Thymus (tissue), 11 donors: Measurements from ENCODE around the gene RBP5. TPM values are rescaled to one million over a fixed set of nuclear protein-coding genes. Genes with fewer than 3 reads are reported as not detected.

Experiments used
- DNase-seq, 9 donors: peaks; one replicate each; pipeline ENCODE4 v3.0.0-alpha.2; 2013; ENCODE audit warnings: low spot score in 9 of 9, low read depth in 6 of 9, missing footprints in 1 of 9
- H3K27ac ChIP-seq, 2 donors: one replicate each; pipeline ENCODE4 v1.5.1; 2013; ENCODE audit warnings: control low read depth in 1 of 2, low read depth in 1 of 2, low read length in 1 of 2, mild to moderate bottlenecking in 1 of 2, moderate library complexity in 1 of 2
- H3K27me3 ChIP-seq, 2 donors: one replicate each; pipeline ENCODE4 v1.5.1; 2013; ENCODE audit warnings: low read length in 1 of 2; ENCODE audit not compliant: control insufficient read depth in 2 of 2, insufficient read depth in 1 of 2
- H3K36me3 ChIP-seq, 2 donors: one replicate each; pipeline ENCODE4 v1.5.1; 2013; ENCODE audit warnings: low read length in 1 of 2, mild to moderate bottlenecking in 1 of 2, moderate library complexity in 1 of 2; ENCODE audit not compliant: control insufficient read depth in 2 of 2, insufficient read depth in 2 of 2
- H3K4me1 ChIP-seq, 2 donors: one replicate each; pipeline ENCODE4 v1.5.1; 2013; ENCODE audit warnings: low read length in 2 of 2; ENCODE audit not compliant: control insufficient read depth in 2 of 2, insufficient read depth in 2 of 2
- H3K4me3 ChIP-seq, 2 donors: one replicate each; pipeline ENCODE4 v1.5.1; 2013; ENCODE audit warnings: low read length in 2 of 2, control low read depth in 1 of 2, mild to moderate bottlenecking in 1 of 2
- H3K9me3 ChIP-seq, 2 donors: one replicate each; pipeline ENCODE4 v1.5.1; 2013; ENCODE audit warnings: low read length in 1 of 2, mild to moderate bottlenecking in 1 of 2; ENCODE audit not compliant: control insufficient read depth in 2 of 2, insufficient read depth in 1 of 2
- WGBS: extraction: QIAGEN DNeasy Blood & Tissue Kit; methylation state at CpG from one replicate; pipeline ENCODE4 v1.1.7; 2013; 5-methylcytosine and 5-hydroxymethylcytosine counted together
- polyA plus RNA-seq: library from polyadenylated mRNA; stranded (reverse); fragments of 200-250 nt; gene quantifications from one replicate; pipeline ENCODE4 v1.2.3, GENCODE V29; 2013
- total RNA-seq: library from RNA; stranded (reverse); fragments of 120-200 nt; gene quantifications from one replicate; pipeline ENCODE4 v1.2.4, GENCODE V29; 2013
- donor health status: healthy.

The RBP5 gene
- total and polyA plus RNA-seq, 2 donors: 12.0 to 19.4 TPM

DNA sequence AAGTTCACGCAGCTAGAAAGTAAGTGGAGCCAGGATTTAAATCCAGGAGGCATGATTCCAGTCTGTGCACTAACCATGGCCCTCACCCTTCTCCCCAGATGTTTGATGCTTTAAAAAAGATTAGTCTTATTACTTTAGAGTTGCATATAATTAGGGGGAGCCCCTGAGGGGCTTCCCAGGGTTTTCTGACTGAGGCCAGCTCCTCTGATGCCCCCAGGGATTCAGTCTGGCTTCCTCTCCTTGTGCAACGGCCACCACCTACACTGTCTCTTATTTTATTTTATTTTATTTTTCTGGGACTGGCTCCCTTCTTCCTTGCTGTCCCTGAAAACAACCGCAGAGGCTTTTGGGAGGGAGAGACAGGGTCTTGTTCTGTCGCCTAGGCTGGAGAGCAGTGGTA, 24.1 kb upstream of the RBP5 start:
- no peaks in the 10 kb centered on the region for H3K27me3 ChIP-seq
- H3K4me3 ChIP-seq: no peak overlapping the region
- H3K9me3 ChIP-seq: no peaks in the 10 kb centered on the region
- peaks cover 24 to 46% of the 10 kb centered on the region in 2 donors for H3K36me3 ChIP-seq
- 94% methylated on average over 4 of the region's 4 CpGs for WGBS
- DNase-seq: no peak
- no peaks in the 10 kb centered on the region for H3K4me1 ChIP-seq
- no peak overlapping the region for H3K27ac ChIP-seq

DNA sequence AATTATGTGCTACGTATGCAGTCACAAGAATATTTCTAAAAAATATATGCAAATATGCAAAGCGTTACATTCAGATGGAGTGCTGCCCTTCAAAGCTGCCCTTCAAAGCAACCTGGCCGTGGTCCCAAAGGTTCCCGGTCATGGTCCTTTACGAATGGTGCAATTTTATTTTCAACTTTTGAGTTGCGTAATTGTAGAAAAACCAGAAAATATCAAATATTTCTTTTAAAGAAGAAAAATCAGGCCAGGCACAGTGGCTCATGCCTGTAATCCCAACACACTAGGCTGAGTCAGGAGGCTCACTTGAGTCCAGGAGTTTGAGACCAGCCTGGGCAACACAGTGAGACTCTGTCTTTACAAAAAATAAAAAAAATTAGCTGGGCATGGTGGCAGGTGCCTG, 22.8 kb upstream of the RBP5 start:
- Histone ChIP-seq H3K4me1 (no peaks in the 10 kb centered on the region), H3K36me3 (peaks cover 24 to 44% of the 10 kb centered on the region in 2 donors), H3K27ac (no peak overlapping the region), H3K27me3 (no peaks in the 10 kb centered on the region), H3K4me3 (no peak overlapping the region), H3K9me3 (no peaks in the 10 kb centered on the region)
- no peak for DNase-seq
- 97% methylated on average over 6 of the region's 6 CpGs for WGBS

DNA sequence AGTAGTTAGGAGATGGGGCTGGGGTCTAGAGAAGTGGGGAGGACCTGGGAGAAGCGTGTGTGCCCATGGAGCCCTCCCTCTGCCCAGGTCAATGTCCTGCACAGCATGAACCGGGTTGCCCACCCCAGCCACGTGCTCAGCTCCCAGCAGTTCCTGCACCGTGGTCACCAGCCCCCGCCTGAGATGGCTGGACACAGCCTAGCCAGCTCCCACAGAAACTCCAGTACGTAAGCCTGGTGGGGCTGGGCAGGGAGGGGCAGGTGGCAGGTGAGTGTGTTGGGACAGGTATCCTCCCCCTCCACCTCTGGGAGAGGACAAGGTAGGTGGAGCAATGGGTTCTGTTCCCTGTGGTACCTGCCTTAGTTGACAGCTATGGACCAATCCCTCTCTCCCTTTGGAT, 22.2 kb upstream of the RBP5 start:
- Histone ChIP-seq H3K27me3 (no peaks in the 10 kb centered on the region), H3K36me3 (peaks cover 24 to 42% of the 10 kb centered on the region in 2 donors), H3K4me1 (no peaks in the 10 kb centered on the region), H3K27ac (no peak overlapping the region), H3K4me3 (no peak overlapping the region), H3K9me3 (no peaks in the 10 kb centered on the region)
- no peak for DNase-seq
- 99% methylated on average over 6 of the region's 6 CpGs for WGBS

DNA sequence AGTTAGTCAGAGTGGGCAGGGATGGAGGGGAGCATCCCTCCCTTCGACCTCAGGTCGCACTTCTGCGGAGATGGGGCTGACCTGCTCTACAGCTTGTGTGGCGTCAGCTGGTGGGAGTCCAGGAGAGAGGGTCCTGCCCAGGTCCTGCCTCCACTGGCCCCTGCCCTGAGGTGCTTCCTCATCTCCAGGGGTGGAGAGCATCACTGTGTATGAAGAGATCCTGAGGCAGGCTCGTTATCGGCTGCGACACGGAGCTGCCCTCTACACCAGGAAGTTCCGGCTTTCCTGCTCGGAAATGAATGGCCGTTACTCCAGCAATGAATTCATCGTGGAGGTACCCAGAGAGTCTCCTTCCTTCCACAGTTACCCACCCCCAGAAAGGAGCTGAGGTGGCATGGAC, 21.7 kb upstream of the RBP5 start:
- no peaks in the 10 kb centered on the region for H3K4me1 ChIP-seq
- peaks cover 24 to 39% of the 10 kb centered on the region in 2 donors for H3K36me3 ChIP-seq
- WGBS: 96% methylated on average over 12 of the region's 12 CpGs
- no peak overlapping the region for H3K27ac ChIP-seq
- no peaks in the 10 kb centered on the region for H3K9me3 ChIP-seq
- no peak for DNase-seq
- H3K4me3 ChIP-seq: no peak overlapping the region
- no peaks in the 10 kb centered on the region for H3K27me3 ChIP-seq

DNA sequence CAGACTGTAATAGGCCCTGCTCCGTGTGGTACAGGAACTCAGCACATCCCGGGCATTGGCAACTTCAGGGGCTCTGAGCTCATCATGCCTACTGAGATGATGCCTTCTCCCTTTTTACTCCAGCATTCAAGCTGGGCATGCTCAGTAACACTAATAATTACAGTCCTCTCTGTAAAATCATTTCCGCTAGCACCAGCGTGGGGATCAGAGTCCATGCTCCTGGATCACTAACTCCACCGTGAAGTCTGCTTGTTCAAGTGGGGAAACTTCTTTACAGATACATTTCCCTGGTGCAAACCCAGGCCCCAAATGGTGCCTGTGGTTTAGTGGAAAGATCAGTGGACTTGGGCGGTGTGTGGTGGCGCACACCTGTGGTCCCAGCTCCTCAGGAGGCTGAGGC, 18.2 kb upstream of the RBP5 start:
- H3K27me3 ChIP-seq: no peaks in the 10 kb centered on the region
- H3K4me3 ChIP-seq: no peak overlapping the region
- DNase-seq: no peak
- H3K4me1 ChIP-seq: no peaks in the 10 kb centered on the region
- H3K36me3 ChIP-seq: peaks cover 29 to 45% of the 10 kb centered on the region in 2 donors
- no peaks in the 10 kb centered on the region for H3K9me3 ChIP-seq
- WGBS: 97% methylated on average over 7 of the region's 7 CpGs
- no peak overlapping the region for H3K27ac ChIP-seq

DNA sequence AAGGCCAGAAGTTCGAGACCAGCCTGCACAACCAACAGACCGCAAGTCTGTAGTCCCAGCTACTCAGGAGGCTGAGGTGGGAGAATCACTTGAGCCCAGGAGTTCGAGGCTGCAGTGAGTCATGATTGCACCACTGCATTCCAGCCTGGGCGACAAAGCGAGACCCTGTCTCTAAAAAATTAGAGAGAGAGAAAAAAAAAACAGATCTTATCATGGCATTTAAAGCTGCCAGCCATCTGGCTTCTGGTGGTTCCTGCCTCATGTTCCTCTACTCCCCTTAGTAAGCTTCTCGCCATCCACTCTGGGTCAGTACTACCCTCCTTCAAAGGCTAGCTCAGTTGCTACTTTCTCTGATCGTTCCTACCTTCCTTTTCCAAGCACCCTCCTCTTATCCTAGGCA, 17.5 kb upstream of the RBP5 start:
- Histone ChIP-seq H3K27ac (no peak overlapping the region), H3K4me1 (no peaks in the 10 kb centered on the region), H3K4me3 (no peak overlapping the region), H3K36me3 (peaks cover 29 to 47% of the 10 kb centered on the region in 2 donors), H3K27me3 (no peaks in the 10 kb centered on the region), H3K9me3 (no peaks in the 10 kb centered on the region)
- 96% methylated on average over 7 of the region's 7 CpGs for WGBS
- DNase-seq: no peak

DNA sequence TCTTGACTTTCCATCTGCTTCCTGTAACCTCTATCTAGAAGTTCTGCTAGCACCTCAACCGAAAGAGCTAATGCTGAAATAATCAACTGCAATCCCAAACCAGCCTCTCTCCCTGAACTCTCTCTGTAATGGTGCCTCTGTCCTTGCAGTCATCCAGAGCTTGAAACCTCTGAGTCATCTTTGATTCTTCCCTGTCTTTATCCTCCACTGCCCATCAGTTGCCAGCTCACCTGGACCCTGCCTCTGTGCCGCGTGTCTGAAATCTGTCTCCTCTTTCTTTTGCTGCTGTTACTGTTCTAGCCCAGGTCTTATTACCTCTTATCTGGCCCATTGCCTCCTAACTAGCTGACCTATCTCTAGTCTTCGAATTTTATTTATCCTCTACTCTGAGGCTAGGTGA, 17.0 kb upstream of the RBP5 start:
- 85% methylated on average over 4 of the region's 4 CpGs for WGBS
- Histone ChIP-seq H3K4me1 (no peaks in the 10 kb centered on the region), H3K27ac (no peak overlapping the region), H3K4me3 (no peak overlapping the region), H3K27me3 (no peaks in the 10 kb centered on the region), H3K9me3 (no peaks in the 10 kb centered on the region), H3K36me3 (peaks cover 26 to 43% of the 10 kb centered on the region in 2 donors)
- DNase-seq: no peak

DNA sequence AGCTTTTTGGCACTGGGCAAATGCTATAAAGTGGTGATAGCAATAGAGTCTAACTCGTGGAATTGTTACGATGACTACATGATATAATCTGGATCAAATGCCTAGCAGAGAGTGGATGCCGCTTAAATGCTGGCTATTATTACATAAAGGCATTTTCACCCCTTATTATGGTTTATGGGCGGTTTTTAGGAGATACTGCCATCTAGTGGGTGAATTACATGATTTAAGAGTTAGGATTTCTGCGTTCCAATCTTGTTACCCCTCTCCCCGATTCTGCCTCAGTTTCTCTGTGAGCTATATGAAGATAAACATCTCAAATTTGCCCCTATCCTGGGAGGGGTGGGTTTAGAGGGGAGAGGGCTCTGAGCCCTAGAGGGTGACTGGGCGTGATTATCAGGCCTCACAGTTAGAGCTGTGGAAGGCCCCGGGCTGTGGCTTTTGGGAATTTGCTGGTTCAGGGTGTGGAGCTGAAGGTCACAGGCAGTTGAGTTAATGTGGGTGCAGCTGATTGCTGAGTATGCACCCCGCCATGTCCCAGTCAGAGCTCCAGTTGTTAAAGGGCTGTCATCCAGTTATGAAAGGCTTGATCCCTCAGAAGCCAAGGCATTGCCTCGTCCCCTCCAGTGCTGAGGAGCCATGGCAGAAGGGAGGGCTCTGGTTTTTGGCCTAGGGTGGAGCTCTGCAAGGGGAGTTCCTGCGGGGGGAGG, 15.9 kb upstream of the RBP5 start:
- Histone ChIP-seq H3K27me3 (no peaks in the 10 kb centered on the region), H3K4me3 (no peak overlapping the region), H3K27ac (no peak overlapping the region), H3K4me1 (no peaks in the 10 kb centered on the region), H3K9me3 (no peaks in the 10 kb centered on the region), H3K36me3 (peaks cover 18 to 38% of the 10 kb centered on the region in 2 donors)
- peak in 2 of 9 donors; percentile 33 to 58 for DNase-seq
- WGBS: 75% methylated on average over 11 of the region's 11 CpGs

DNA sequence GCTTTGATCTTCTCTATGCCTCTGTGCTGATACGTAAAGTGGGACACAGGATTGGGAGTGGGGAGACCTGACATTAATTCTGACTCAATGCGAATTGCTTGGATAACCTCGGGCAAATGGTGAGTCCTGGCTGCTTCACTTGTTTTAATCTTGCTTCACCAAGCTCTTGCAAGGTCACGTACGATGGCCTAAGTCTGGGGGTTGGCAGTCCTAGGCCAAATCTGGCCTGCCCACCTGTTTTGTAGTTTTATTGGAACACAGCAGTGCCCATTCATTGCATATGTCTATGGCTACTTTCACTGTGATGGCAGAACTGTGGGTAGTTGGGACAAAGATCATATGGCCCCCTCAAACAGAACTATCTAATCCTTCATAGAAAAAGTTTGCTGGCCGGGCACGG, 14.9 kb upstream of the RBP5 start:
- DNase-seq: no peak
- no peak overlapping the region for H3K27ac ChIP-seq
- WGBS: 98% methylated on average over 7 of the region's 7 CpGs
- no peak overlapping the region for H3K4me3 ChIP-seq
- no peaks in the 10 kb centered on the region for H3K4me1 ChIP-seq
- H3K27me3 ChIP-seq: no peaks in the 10 kb centered on the region
- peaks cover 8 to 28% of the 10 kb centered on the region in 2 donors for H3K36me3 ChIP-seq
- H3K9me3 ChIP-seq: no peaks in the 10 kb centered on the region
